Measurements from ENCODE around the gene UBR4. TPM values are rescaled to one million over a fixed set of nuclear protein-coding genes. Genes with fewer than 3 reads are reported as not detected.

Gene UBR4
- polyA plus RNA-seq, 3 donors = 44.3 to 93.8 (median 49.4) TPM

DNA sequence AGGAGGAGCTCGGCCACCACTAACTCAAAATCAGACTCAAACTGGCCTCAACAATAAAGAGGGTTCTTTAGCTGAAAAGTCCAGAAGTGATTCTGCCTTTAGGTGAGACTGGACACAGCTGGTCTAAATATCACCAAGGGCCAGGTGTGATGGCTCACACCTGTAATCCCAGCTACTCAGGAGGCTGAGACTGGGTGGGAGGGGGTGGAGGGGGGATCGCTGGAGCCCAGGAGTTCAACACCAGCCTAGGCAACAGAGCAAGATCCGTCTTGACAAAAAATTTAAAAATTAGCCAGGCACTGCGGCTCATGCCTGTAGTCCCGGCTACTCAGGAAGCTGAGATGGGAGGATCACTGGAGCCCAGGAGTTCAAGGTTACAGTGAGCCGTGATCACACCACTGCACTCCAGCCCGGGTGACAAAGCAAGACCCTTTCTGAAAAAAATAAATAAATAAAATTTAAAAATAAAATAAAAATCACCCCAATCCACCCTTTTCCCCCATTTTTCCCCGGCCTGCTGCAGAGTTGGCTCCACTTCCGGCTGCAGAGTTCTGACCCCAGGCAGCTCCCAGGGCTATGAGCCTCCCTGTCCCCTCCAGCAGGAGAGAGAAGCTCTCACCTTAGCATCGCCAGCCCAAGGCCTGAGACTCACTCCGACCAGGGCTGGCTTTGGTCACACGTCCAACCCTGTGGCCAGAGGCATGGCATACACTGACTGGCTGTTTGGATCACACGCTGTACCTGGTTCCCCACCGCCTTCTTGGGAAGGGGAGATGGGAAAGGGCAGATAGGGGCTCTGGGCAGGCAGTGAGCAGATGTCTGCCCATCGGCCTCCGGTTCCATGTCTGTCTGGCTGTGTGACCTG lies 166.3 kb downstream of the UBR4 start:
- Mint-ChIP-seq H3K27me3 (ENCODE audit: low read depth in 3 of 3) (peaks cover 12 to 43% (median 16%) of the 10 kb centered on the region in 3 donors), H3K4me3 (no peak overlapping the region), H3K9me3 (peaks cover 0 to 3% (median 0%) of the 10 kb centered on the region in 7 donors), H3K36me3 (no peaks in the 10 kb centered on the region), H3K4me1 (peaks cover 2% of the 10 kb centered on the region), H3K27ac (no peak overlapping the region)
- intact Hi-C loops (cut with micrococcal nuclease) = no loop called here
- no peak overlapping the region for H3K9ac ChIP-seq (ENCODE audit: insufficient read depth, low read length, poor library complexity, severe bottlenecking)
- no peak for DNase-seq
- no peak overlapping the region for H3K4me2 ChIP-seq (replicated peaks; ENCODE audit: extremely low read depth, low read length, poor library complexity, severe bottlenecking)
- no peak overlapping the region for H3K4me3 ChIP-seq (replicated peaks in 1 of 3; ENCODE audit: low read depth in 2 of 3, low read length in 3 of 3)
- H3K79me2 ChIP-seq (ENCODE audit: insufficient read depth, low read length) = no peaks in the 10 kb centered on the region
- H2AFZ ChIP-seq (ENCODE audit: insufficient read depth, low read depth, low read length, poor library complexity, severe bottlenecking) = no peak overlapping the region
- no peaks in the 10 kb centered on the region for H4K20me1 ChIP-seq (ENCODE audit: insufficient read depth, low read length)
- peaks cover 0 to 11% of the 10 kb centered on the region in 2 donors for H3K27me3 ChIP-seq (ENCODE audit: control insufficient read depth in 2 of 2, insufficient read depth in 2 of 2, low read length in 2 of 2)
- no peak overlapping the region for H3K27ac ChIP-seq (ENCODE audit: low read depth in 1 of 2, low read length in 2 of 2)
- H3K9me3 ChIP-seq (replicated peaks in 1 of 2; ENCODE audit: control insufficient read depth in 1 of 2, insufficient read depth in 1 of 2, low read length in 2 of 2) = no peaks in the 10 kb centered on the region
- no peaks in the 10 kb centered on the region for H3K4me1 ChIP-seq (ENCODE audit: control insufficient read depth in 1 of 2, insufficient read depth in 2 of 2, low read length in 2 of 2)
- no peaks in the 10 kb centered on the region for H3K36me3 ChIP-seq (replicated peaks in 1 of 2; ENCODE audit: control insufficient read depth in 1 of 2, insufficient read depth in 2 of 2, low read length in 2 of 2)
- TF ChIP-seq, protein P1, sequence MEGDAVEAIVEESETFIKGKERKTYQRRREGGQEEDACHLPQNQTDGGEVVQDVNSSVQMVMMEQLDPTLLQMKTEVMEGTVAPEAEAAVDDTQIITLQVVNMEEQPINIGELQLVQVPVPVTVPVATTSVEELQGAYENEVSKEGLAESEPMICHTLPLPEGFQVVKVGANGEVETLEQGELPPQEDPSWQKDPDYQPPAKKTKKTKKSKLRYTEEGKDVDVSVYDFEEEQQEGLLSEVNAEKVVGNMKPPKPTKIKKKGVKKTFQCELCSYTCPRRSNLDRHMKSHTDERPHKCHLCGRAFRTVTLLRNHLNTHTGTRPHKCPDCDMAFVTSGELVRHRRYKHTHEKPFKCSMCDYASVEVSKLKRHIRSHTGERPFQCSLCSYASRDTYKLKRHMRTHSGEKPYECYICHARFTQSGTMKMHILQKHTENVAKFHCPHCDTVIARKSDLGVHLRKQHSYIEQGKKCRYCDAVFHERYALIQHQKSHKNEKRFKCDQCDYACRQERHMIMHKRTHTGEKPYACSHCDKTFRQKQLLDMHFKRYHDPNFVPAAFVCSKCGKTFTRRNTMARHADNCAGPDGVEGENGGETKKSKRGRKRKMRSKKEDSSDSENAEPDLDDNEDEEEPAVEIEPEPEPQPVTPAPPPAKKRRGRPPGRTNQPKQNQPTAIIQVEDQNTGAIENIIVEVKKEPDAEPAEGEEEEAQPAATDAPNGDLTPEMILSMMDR (IDR thresholded peaks at IDR 0.05) = no peak
- 81% methylated on average over 10 of the region's 16 CpGs for WGBS (ENCODE audit: insufficient coverage)

DNA sequence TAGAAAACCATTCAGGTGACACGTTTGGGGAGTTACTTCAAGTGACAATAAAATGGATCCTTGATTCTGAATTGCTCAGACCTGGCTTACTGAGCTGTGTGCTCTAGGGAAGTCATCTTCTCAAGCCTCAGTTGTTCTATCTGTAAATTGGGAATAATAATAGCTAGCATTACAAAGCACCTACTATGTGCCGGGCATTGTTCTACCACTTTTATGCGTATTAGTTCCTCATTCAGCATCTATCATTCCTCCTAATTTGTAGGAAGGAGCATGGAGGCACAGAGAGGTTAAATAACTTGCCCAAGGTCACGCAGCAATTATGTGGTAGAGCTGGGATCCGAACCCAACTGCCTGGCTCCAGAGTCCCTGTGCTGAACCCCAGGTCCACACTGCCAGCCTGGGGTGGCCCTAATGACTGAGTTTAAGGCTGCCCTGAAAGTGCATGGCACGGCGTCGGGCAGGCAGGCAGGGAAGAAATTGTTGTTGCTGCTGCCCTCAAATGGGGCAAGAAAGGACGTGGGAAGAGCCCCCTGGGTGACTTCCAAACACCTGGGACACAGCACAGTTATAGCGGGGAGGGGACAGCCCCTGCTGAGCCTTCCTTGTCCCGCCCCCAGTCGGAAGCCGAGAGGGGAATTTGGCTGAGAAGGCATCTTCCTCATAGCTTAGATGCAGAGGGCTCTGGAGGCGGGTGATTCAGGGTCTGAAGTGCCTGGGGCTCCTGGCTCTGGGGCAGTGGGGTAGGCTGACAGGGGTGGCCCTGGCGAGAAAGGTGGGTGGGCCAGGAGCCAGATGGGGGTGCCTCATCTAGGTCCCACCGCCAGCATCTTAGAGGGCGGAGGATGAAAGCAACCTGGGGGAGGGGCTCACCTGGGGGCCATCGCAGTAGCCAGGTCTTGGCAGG lies 167.1 kb downstream of the UBR4 start:
- H3K36me3 ChIP-seq (replicated peaks in 1 of 2; ENCODE audit: control insufficient read depth in 1 of 2, insufficient read depth in 2 of 2, low read length in 2 of 2) = no peaks in the 10 kb centered on the region
- H3K27ac Mint-ChIP-seq = no peak overlapping the region
- H3K4me1 Mint-ChIP-seq = no peaks in the 10 kb centered on the region
- H3K4me3 ChIP-seq (replicated peaks in 1 of 3; ENCODE audit: low read depth in 2 of 3, low read length in 3 of 3) = no peak overlapping the region
- H3K27ac ChIP-seq (ENCODE audit: low read depth in 1 of 2, low read length in 2 of 2) = no peak overlapping the region
- no peaks in the 10 kb centered on the region for H4K20me1 ChIP-seq (ENCODE audit: insufficient read depth, low read length)
- no peaks in the 10 kb centered on the region for H3K36me3 Mint-ChIP-seq
- H3K27me3 ChIP-seq (ENCODE audit: control insufficient read depth in 2 of 2, insufficient read depth in 2 of 2, low read length in 2 of 2) = peaks cover 0 to 11% of the 10 kb centered on the region in 2 donors
- H3K9me3 ChIP-seq (replicated peaks in 1 of 2; ENCODE audit: control insufficient read depth in 1 of 2, insufficient read depth in 1 of 2, low read length in 2 of 2) = no peaks in the 10 kb centered on the region
- 64% methylated on average over 12 of the region's 18 CpGs for WGBS (ENCODE audit: insufficient coverage)
- no peak overlapping the region for H3K4me3 Mint-ChIP-seq
- no peaks in the 10 kb centered on the region for H3K79me2 ChIP-seq (ENCODE audit: insufficient read depth, low read length)
- H3K9ac ChIP-seq (ENCODE audit: insufficient read depth, low read length, poor library complexity, severe bottlenecking) = no peak overlapping the region
- intact Hi-C loops (cut with micrococcal nuclease) = no loop called here
- peaks cover 0 to under 1% (median 0%) of the 10 kb centered on the region in 7 donors for H3K9me3 Mint-ChIP-seq
- no peak for DNase-seq
- no peaks in the 10 kb centered on the region for H3K4me1 ChIP-seq (ENCODE audit: control insufficient read depth in 1 of 2, insufficient read depth in 2 of 2, low read length in 2 of 2)
- H3K27me3 Mint-ChIP-seq (ENCODE audit: low read depth in 3 of 3) = peaks cover 12 to 40% (median 20%) of the 10 kb centered on the region in 3 donors
- no peak overlapping the region for H3K4me2 ChIP-seq (replicated peaks; ENCODE audit: extremely low read depth, low read length, poor library complexity, severe bottlenecking)
- no peak overlapping the region for H2AFZ ChIP-seq (ENCODE audit: insufficient read depth, low read depth, low read length, poor library complexity, severe bottlenecking)
- TF ChIP-seq, protein P1 (IDR thresholded peaks at IDR 0.05) = no peak

All from CD14-positive monocyte (primary cell).